H54 (cell line): ENCODE measurements around the gene CDC14A.
A peak's percentile ranks its signal among the peaks of the same experiment; 100 is the strongest.
"Not testable (repeated sequence)": the region's sequence is repeated elsewhere in the genome, so short reads cannot be mapped to it uniquely, and the experiment has no call there.

Source experiments
- DNase-seq: peaks from one replicate; pipeline ENCODE4 v3.0.0; 2011; ENCODE audit warnings: low spot score, mixed read lengths; ENCODE audit not compliant: insufficient read length
- FAIRE-seq: peaks from 3 replicates; lab custom pipeline; 2011; peaks lifted over from hg19 to GRCh38; lab: Jason Lieb, UNC
- POLR2A ChIP-seq: IDR thresholded peaks from 2 replicates; pipeline ENCODE4 v1.6.1; 2011; ENCODE audit warnings: low read depth, mild to moderate bottlenecking, low read length

CDC14A gene

GRCh38 chr1:100361511-100362089 is 9.3 kb downstream of the CDC14A start:
- DNase-seq: no peak
- FAIRE-seq: peak; percentile 15
- TF ChIP-seq POLR2A: no peak

- peak; percentile 93 for FAIRE-seq
- peak; percentile 23 for DNase-seq
- TF ChIP-seq POLR2A: peak; percentile 44; the same call in 1 of the 2 replicates
Measured at GRCh38 chr1:100362821-100363466, 10.6 kb downstream of the CDC14A start.

- FAIRE-seq (no peak), DNase-seq (no peak)
- TF ChIP-seq POLR2A: no peak
Measured at GRCh38 chr1:100363831-100364230, 11.5 kb downstream of the CDC14A start.

- FAIRE-seq: no peak
- no peak for DNase-seq
- no peak for TF ChIP-seq POLR2A
Measured at GRCh38 chr1:100364697-100365096, 12.4 kb downstream of the CDC14A start.

- no peak for TF ChIP-seq POLR2A
- FAIRE-seq (no peak), DNase-seq (no peak)
Measured at GRCh38 chr1:100366209-100366525, 13.9 kb downstream of the CDC14A start.

GRCh38 chr1:100369339-100369738 is 17.0 kb downstream of the CDC14A start:
- not testable (repeated sequence) for DNase-seq, FAIRE-seq

GRCh38 chr1:100373953-100374352 is 21.6 kb downstream of the CDC14A start:
- FAIRE-seq, DNase-seq: not testable (repeated sequence)

- not testable (repeated sequence) for FAIRE-seq
Measured at GRCh38 chr1:100376890-100377289, 24.6 kb downstream of the CDC14A start.

GRCh38 chr1:100377590-100378361 is 25.5 kb downstream of the CDC14A start:
- FAIRE-seq (peak; percentile 33), DNase-seq (no peak)
- TF ChIP-seq POLR2A: no peak

More at GRCh38 chr1:100376890-100377289, 24.6 kb downstream of the CDC14A start:
- not testable (repeated sequence) for DNase-seq

- DNase-seq (no peak), FAIRE-seq (no peak)
- TF ChIP-seq POLR2A: no peak
Measured at GRCh38 chr1:100378956-100379355, 26.6 kb downstream of the CDC14A start.

GRCh38 chr1:100380635-100381034 is 28.3 kb downstream of the CDC14A start:
- FAIRE-seq (no peak), DNase-seq (no peak)
- TF ChIP-seq POLR2A: no peak

GRCh38 chr1:100382657-100383056 is 30.4 kb downstream of the CDC14A start:
- no peak for FAIRE-seq
- no peak for TF ChIP-seq POLR2A
- no peak for DNase-seq

- no peak for TF ChIP-seq POLR2A
- FAIRE-seq (no peak), DNase-seq (no peak)
Measured at GRCh38 chr1:100383743-100384405, 31.6 kb downstream of the CDC14A start.

- no peak for TF ChIP-seq POLR2A
- FAIRE-seq (no peak), DNase-seq (no peak)
Measured at GRCh38 chr1:100387209-100387608, 34.9 kb downstream of the CDC14A start.
